ENCODE results near the gene PALM2AKAP2.
"Not testable (repeated sequence)": the region's sequence is repeated elsewhere in the genome, so short reads cannot be mapped to it uniquely, and the experiment has no call there.

PALM2AKAP2 gene

DNA sequence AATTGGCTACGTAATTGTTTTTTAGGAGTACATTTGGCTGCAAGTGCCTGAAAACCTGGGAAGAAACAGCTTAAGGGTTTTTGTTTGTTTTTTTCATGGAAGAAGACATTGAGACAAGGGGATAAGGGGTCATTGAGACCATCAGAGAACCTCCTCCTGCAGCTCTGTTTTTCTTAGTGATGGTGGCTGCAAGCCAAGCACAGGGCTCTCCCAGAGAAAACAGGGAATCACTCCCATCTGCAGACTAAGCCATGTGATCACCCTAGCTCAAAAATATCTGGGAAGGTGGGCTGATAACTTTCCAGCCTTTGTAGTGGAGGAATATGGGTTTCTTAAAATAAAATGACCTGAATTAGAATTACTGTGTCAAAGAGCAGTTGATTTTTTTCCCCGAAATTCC, 25.1 kb downstream of the PALM2AKAP2 start:
- no peak for DNase-seq (ENCODE audit: low spot score)

DNA sequence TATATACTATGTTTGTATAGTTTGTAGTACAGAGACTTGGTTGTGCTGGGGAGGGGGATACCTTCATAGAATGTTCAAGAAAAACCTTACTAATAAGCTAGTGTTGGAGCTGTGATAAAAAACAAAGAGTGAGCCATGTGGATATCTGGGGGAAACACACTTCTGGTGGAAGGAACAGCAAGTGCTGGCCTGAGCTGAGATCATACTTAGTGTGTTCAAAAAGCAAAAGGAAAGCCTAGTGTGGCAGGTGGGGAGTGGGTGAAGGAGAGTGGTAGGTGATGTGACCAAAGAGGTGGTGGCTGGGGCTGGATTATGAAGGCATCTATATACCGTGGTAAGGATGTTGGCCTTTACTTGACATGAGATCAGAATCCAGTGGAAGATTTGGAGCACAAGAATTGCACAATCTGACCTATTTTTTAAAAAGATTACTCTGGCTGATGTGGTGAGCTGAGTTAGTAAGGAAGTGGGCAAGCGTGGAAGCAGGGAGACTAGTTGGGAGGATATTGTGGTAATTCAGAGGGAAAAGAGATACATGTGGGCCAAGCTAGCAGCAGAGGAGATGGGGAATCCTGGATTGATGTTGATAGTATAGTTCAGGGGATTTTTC, 26.6 kb downstream of the PALM2AKAP2 start:
- no peak for DNase-seq (ENCODE audit: low spot score)

- DNase-seq (ENCODE audit: low spot score), result no peak
These were observed 31.9 kb downstream of the PALM2AKAP2 start for GRCh38 chr9:109811876-109812275.

DNA sequence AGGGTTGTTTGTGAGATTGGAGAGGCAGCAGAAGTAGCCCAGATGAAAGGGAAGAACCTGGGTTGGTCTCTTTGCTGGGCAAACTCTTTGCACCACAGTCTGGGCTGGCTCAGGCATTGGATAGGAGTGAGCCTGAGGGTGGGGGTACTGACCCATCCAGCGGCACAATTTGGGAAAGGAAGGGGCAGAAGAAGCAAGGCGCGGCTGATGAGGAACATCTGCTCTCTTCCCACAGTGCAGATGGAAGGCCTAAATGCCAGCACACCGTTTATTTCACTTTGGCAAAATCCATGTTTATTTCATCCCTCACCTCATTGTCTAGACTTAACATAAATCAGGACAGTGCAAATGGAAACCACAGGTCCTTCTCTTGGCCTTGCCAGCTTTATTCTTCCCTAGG, 32.3 kb downstream of the PALM2AKAP2 start:
- no peak for DNase-seq (ENCODE audit: low spot score)

GRCh38 chr9:109812818-109813281, 32.9 kb downstream of the PALM2AKAP2 start:
- no peak for DNase-seq (ENCODE audit: low spot score)

DNA sequence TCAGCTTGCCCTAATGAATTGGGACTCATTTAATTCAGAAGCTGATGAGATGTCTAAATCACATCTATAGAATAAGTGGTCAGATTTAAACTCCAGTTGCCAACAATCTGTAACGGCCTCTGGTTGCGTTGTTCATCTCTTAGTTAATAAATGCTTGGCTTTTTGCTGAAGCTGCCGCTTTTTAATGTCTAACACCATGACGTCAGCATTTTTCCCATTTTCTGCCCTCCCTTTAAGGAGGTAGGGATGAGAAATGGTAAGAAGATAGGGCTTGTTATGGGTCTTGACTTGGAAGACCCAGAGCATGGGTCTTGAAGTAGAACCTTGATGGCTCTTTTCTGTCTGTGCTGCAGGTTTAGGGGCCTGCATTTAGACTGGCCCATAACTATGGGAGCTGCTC, 33.3 kb downstream of the PALM2AKAP2 start:
- DNase-seq (ENCODE audit: low spot score), result no peak

DNA sequence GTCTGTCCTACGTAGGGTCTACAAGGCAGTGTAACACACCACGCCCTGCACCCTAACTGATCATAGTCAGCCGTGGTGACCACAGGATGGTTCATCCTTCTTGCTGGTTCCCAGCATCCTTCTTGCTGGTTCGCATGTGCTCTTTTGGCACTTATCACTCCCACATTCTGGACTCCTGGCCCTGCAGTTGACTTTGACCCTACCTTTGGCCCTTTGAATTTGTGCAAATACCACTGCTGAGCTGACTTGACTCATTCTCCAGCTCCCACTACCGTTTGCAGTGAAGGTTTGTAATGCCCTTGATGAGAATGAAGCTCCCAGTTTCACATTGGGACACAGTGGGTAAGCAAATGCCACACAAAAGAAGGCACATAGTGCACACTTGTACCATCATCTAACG, 33.8 kb downstream of the PALM2AKAP2 start:
- DNase-seq (ENCODE audit: low spot score), result no peak

GRCh38 chr9:109815366-109815947, 35.5 kb downstream of the PALM2AKAP2 start:
- no peak for DNase-seq (ENCODE audit: low spot score)

GRCh38 chr9:109816490-109816889, 36.5 kb downstream of the PALM2AKAP2 start:
- DNase-seq (ENCODE audit: low spot score), result no peak

GRCh38 chr9:109817146-109817845, 37.3 kb downstream of the PALM2AKAP2 start:
- DNase-seq (ENCODE audit: low spot score), result no peak

DNA sequence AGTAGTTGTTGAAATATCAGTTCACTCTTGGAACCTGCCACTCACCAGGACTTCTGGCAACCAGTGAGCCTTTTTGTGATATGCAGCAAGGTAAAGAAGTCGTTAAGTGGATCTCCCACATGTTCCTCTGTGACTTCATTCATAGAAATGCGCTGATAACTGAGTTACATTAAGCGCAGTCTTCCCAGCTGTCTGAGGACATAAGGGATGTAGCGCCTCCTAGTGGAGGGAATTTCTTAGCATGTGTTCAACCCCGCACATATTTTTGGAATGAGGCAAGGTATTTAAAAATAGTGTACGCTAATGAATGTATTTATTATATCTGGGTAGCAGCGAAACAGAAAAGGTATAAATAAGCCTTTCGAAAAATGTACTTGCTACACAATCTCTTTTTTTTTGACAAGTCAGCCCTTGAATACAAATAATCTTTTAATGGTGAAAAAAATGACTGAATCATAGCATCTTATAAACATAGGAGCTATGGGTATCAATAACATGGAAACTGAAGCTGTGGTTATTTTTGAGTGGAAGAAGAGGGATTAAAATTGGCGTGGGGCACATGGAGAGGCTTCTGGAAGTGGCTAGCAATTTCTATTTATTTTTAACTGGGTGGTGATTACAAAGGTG, 38.0 kb downstream of the PALM2AKAP2 start:
- DNase-seq (ENCODE audit: low spot score), result peak; percentile 50

DNA sequence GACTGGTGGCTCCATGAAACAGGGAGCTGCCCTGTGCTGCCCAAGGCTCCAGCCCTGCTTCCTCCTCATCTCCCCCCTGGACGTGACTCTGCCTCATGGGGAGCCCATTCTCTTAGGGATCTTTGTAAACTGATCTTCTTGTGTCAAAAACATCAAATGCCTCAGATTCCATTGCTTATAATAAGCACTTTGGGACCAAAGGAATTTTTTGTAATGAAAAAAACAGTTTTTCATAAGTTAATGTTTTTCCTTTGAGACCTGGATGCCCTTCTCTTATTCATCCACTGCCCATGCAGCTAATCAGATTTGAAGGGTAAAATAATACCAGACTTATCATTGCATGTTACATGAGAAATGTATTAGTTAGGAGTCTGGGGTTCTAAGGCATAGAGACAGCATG, 41.7 kb downstream of the PALM2AKAP2 start:
- no peak for DNase-seq (ENCODE audit: low spot score)

DNA sequence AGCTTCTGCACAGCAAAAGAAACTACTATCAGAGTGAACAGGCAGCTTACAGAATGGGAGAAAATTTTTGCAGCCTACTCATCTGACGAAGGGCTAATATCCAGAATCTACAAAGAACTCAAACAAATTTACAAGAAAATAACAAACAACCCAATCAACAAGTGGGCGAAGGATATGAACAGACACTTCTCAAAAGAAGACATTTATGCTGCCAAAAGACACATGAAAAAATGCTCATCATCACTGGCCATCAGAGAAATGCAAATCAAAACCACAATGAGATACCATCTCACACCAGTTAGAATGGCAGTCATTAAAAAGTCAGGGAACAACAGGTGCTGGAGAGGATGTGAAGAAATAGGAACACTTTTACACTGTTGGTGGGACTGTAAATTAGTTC, 45.4 kb downstream of the PALM2AKAP2 start:
- DNase-seq (ENCODE audit: low spot score), result not testable (repeated sequence)

GRCh38 chr9:109826559-109826958, 46.6 kb downstream of the PALM2AKAP2 start:
- no peak for DNase-seq (ENCODE audit: low spot score)

DNA sequence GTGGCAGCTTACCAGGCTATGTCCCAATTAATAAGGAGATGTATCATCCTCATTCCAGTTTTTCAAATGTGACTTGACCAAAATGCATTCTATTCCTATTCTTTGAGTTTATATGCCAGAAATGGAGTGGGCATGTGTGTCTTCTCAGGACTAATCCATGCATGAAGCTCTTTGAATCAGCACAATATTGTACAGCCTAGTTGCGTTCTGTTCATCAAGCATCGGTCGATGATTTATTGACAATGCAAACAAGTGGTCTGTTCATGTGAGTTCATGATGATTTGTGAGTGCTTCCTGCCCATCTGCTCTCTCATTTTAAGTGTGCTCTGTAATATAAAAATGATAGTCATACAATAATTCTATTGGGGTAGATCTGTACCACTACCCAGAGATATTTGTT, 48.3 kb downstream of the PALM2AKAP2 start:
- no peak for DNase-seq (ENCODE audit: low spot score)
